Activated effector memory CD4-positive, alpha-beta T cell treated with anti-CD3 and anti-CD28 coated beads, Interleukin-2, amount 50 U/mL, for 16 hours (primary cell): ENCODE data around the gene GLG1.

ENCODE experiments used
- DNase-seq: peaks from one replicate; pipeline ENCODE4 v3.0.0-alpha.2; 2020

The GLG1 gene

DNA sequence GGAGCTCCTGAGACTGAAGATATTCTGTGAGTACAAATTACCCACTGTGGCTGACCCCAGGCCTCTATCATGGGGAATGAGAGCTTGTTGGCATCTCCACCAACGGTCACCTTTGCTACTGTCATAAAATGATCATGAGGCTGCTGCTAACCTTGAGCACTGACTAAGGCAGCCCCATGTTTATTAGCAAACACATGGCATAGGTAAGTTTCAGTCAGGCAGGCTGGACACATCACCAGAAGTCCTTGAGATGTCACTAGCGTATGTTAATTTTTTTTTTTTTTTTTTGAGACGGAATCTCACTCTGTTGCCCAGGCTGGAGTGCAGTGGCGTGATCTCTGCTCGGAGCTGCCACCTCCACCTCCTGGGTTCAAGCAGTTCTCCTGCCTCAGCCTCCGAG lies 1.5 kb upstream of the GLG1 start:
- DNase-seq = peak; percentile 58

DNA sequence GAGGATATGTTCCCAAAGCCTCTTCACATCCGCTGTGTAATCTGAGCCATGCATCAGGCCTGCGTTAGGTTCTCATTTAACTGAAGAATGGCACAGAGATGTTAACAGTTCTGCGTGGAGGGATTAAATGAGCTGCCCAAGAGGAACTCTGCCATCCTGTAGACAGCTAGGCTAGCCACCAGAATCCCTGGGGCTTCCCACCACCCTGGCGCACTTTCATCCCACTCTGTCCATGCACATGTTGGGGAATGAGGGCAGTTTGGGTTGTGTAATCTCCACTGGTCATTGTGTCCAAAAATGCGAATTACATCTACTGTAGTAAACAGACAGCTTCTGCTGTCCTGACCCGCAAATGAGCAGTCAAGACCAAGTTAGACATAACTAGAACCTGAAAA lies 1.0 kb upstream of the GLG1 start:
- DNase-seq = no peak

DNA sequence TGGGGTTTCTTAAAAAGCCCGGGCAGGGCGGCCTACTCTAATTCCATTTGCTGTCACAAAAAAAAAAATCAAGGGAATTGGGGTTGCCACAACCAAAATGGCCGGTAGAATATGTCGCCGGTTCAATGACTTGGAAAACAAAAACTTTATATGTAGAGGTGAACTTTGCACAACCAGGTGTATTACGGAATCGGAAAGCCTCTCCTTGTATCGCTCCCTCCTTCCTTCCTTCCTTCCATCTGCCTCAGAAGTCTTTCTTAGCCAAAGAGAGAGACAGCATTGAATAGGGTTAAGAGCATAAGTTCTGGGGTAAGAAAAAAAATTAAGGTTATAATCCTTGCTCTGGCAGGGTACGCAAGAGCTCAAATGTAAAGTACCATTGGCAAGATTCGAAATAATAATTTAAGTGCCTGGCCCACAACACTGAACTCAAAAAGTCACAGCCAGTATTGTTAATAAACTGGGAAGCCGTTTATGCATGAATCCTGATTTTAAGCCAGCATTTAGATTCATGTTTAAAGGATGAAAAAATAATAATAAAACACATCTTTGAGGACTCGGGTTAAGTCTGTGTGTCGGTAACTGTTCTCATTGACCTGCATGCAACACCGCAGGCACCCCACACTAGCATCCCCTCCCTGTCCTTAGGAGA lies 522 bp upstream of the GLG1 start:
- DNase-seq = peak; percentile 61

DNA sequence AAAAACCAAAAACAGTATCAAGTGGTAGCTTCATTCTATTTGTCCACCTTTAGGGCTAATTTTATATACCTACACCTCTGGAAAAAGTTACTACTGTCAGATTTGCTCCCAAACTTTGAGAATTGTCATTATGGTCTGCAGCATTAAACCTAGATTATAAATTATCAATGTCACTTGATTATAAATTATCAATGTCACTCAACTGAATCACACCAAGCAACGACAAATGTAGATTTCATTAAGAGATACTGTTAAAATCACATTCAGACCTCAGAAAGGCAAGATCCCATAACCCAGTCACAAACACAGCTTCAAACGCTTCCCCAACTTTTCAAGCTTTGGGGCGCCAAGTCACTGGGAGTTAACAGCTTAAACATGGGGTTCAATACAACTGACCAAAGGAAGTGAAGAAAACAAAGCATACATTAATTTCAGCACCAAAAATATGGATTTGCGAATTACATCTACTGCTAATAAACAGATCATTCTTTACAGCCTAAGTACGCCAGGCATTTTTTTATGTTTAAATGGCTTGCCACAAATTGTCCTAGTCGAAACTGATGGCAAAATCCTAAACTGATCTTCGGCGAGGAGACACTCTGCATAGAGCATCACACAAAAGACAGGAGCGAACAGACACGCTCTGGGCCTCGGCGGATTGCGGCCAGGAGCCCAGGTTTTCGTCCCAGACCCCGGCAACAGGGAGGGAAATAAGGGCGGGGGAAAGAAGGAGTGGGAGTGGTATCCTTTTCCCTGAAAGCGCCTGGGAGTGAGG lies 981 bp downstream of the GLG1 start:
- peak; percentile 63 for DNase-seq

DNA sequence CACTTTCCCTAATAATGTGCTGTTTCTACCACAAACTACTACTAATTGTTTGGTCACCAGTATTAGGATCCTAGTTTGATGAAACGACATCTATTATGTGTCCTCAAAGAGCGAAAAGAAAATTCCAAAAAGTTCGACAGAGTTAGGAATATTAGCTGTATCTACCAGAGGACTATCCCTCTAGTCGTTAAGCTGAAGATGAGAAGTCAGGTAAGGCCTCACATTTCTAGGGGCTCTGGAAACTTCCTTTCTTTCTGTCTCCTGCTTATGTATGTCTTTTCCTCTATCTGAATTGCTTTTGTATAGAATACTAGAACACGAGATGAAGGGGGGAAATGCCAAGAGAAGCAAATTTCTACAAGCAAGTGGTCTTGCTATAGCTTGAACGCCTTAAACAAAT lies 1.6 kb downstream of the GLG1 start:
- DNase-seq = no peak

DNA sequence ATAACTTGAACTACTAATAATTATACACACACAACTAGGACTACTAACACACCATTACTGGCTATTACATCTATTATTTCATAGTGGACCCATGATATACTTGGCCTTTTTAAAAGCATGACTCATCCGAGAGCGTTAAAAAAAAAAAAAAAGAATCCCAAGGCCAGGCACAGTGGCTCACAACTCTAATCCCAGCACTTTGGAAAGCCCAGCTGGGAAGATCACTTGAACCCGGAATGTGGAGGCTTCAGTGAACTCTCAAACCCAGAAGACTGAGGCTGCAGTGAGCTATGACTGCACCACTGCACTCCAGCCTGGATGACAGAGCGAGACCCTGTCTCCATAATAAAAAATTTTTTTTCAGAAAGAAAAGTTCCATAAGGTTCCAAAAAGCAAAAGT lies 3.1 kb downstream of the GLG1 start:
- peak; percentile 12 for DNase-seq

DNA sequence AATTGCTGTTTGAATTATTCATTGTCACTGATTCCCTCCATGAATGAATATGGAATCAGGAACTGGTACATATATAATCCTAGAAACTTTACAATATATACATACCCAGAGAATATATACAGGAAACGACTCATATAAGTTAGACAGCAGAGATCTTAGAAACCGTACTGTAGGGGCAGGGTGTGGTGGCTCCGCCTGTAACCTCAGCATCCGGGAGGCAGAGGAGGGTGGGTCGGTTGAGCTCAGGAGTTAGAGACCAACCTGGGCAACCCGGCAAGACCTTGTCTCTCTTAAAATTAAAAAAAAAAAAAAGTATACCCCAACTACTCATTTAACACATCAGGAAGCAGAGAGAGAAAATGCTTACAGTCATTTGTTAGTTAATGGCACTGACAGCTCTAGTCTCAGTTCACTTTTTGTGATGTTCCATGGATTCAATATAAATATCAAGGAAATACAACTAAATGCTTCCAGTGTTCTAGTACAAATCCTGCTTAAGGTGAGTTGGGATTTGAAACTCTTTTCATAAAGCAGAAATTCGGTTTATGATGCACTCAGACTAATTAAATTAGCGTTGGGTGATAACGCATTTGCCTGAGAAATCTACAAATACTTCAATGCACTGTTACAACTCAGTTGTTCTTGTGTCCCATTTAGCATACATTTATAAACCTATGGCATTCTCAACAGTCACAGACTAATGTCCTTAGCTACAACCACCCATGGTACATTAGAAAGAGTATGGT lies 5.6 kb downstream of the GLG1 start:
- peak; percentile 88 for DNase-seq

DNA sequence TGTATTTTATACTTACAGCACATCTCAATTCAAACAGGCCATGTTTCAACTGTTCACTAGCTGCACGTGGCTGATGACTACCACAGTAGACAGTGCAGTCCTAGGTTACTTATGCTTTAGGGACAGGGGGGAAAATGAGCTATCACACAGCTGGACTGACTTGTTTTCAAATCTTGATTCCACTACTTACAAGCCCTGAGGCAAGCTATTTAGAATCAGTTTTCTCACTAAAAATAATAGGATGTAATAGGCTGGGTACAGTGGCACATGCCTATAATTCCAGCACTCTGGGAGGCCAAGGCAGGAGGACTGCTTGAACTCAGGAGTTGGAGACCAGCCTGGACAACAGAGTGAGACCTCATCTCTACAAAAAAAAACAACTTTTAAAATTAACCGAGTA lies 10.3 kb downstream of the GLG1 start:
- peak; percentile 21 for DNase-seq

DNA sequence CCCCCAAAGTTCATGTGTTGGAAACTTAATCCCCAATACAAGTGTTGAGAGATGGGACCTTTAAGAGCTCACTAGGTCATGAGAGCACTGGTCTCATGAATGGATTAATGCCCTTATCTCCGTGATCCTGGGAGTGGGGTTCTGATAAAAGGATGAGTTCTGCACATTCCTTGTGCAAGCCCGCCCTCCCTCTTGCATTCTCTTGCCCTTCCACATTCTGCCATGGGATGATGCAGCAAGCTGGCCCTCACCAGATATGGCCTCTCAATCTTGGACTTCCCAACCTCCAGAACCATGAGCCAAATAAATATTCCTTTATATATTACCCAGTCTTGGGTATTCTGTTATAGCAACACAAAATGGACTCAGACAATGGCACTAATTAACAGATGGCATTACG lies 14.1 kb downstream of the GLG1 start:
- no peak for DNase-seq

DNA sequence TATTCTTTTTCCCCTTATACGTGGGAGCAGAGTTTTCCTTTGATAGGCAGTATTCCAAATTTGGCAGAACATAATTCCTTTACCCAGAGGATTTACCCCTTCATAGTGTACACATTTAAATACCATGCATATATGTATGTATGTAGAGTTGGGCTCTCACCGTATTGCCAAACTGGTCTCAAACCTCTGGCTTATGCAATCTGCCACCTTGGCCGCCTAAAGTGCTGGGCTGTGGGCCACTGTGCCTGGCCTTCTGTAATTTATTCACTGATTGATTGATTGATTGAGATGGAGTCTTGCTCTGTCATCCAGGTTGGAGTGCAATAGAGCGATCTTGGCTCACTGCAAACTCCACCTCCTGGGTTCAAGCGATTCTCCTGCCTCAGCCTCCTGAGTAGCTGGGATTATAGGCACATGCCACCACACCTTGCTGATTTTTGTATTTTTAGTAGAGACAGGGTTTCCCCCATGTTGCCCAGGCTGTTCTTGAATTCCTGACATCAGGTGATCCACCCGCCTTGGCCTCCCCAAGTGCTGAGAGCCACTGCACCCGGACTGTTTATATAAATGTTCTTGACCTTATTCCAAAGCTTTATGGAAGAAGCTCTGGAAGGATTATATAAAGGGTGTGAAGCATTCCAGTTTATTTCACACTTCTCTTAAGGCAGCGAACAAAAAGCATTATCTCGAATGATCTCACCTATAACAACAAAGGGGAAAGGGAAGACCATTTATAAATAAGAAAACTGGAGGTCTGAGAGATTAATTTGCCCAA lies 14.9 kb downstream of the GLG1 start:
- no peak for DNase-seq

DNA sequence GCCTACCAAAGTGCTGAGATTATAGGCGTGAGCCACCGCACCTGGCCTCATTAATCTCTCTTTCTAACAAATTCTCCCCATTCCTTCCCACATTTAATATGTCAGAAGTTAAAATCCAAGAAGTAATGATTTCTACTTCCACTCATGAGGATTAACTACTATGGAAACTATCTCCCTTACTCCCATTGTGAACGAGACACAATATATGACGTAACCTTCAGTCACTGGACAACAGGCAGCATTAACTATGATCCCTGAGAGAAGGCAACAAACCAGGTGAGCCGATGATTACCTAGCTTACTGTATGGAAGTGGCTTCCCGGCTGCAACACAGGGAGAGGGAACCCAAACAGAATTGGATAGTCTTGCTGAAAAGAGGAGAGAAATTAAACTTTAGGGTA lies 20.0 kb downstream of the GLG1 start:
- no peak for DNase-seq

DNA sequence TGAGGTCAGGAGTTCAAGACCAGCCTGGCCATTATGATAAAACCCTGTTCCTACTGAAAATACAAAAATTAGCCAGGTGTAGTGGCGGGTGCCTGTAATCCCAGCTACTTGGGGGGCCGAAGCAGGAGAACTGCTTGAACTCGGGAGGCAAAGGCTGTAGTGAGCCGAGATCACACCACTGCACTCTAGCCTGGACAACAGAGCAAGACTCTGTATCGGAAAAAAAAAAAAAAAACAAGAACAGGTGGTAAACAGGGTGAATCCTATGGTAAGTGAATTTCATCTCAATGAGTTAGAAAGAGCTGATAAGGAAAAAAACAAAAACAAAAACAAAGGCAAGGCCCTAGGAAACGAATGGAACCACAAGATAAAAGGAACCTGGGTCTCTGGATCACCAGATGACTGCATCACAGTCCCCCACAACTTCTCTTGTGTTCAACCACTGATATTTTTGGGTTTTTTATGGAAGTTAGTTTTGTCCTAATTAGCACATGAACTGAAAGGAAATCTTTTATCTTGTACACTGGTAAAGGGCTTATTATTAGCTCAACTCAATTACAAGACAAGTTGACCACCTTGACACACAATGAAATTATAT lies 21.0 kb downstream of the GLG1 start:
- no peak for DNase-seq

DNA sequence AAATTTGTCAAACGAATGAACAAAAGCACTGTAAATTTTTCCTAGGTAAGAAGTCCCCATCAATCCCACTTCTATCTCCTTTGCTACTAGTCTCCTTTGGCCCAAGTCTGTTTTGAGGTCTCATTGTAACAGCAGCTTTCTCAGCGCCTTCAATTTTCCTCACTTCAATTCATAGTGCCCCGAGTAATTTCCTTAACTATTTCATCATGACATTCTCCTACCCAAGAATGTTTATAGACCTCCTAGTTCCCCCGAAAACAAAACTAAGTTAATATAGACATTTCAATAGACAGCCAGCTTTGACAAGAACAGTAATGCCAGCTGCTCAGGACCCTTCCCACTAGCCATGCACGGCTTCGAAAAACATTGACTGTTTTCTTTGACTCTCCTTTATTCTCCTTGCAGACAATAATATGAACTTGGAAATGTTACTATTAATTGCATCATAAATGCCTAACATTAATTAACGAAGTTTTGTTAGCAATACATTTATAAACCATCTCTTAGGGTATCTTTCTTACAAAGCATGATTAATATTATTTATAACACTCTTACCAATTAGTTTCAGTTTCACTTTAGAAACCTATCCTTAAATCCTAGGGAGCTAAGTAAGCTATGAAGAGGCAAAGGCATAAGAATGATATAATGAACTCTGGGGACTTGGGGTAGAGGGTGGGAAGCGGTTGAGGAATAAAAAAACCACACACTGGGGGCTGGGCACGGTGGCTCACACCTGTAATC lies 22.8 kb downstream of the GLG1 start:
- DNase-seq = no peak

DNA sequence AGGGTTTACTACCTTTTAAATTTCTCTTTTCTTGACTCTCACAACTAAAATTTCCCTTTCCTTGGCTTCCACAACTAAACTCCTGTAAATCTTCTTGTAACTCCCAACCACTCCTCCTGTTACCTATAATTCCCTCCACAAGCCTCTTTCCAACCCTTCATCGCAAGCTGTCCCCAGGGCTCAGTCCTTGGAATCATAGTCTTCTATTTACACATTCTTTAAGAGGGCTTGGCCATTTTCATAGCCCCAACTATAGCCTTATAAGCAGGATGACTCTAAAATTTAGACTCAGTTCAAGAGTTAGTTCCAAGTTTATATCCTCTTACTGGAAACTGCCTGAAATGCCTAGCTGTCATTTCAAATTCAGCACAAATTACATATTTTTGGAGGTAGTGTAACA lies 23.9 kb downstream of the GLG1 start:
- DNase-seq = no peak

DNA sequence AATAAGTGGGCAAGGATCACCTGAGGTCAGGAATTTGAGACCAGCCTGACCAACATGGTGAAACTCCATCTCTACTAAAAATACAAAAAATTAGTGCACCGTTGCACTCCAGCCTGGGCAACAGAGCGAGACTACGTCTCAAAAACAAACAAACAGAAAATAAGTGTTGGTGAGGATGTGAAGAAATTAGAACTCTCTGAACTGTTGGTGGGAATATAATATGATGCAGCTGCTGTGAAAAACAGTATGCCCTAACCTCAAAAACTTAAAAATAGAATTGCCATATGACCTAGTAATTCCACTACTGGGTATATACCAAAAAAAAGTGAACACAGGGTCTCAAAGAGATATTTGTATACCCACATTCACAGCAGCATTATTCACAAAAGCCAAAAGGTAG lies 26.1 kb downstream of the GLG1 start:
- no peak for DNase-seq

DNA sequence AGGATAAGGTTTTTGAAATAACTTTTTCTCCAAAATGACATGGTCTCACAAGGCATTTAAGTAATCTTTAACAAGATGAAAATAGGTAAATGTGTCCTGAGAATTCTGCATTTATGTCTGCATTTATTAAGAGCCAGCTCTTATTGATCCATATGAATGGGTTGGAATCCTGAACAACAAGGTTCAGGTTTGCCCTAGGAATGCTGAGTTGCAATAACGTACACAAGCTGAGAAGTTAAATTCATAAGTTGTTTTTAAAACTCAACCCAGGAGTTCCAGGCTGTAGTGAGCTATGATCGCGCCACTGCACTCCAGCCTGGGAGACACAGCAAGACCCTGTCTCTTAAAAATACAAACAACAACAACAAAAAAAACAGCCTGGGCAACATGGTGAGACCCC lies 28.1 kb downstream of the GLG1 start:
- DNase-seq = no peak

DNA sequence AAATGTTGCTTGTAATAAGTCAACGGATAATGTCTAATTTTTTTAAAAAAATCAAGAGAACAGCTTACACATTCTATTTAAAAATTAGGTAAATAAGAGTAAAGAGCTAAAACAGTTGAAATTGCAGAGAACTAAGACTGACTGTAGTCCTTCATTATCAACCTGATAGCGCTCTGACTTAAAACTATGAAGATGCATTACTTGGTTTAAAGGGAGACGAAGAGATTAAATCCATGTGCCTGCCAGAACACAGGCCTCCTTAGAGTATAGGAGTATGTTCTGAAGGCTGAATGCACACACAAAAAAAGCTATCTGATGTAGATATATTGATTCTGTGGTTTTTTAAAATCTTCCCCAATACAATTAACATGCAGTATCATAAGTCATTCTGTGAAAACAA lies 28.5 kb downstream of the GLG1 start:
- DNase-seq = no peak

DNA sequence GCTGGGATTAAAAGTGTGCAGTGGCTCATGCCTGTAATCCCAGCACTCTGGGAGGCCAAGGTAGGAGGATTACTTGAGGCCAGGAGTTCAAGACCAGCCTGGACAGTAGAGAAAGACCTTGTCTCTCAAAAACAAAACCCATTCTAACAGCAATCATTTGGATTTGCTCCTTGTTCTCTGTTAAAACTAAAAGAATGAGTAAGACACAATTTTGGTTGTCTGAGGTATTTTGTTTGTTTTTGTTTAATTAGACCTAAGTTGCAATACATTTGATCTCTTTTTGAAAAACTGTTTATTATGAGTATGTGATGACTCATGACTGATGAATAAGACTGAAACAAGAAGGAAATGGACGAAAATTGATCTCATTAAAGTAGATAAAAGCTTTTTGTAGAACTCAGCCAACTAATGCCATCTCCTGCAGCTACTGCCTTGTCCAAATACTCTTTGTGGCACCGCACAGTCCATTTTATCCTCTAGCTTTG lies 29.0 kb downstream of the GLG1 start:
- DNase-seq = no peak

DNA sequence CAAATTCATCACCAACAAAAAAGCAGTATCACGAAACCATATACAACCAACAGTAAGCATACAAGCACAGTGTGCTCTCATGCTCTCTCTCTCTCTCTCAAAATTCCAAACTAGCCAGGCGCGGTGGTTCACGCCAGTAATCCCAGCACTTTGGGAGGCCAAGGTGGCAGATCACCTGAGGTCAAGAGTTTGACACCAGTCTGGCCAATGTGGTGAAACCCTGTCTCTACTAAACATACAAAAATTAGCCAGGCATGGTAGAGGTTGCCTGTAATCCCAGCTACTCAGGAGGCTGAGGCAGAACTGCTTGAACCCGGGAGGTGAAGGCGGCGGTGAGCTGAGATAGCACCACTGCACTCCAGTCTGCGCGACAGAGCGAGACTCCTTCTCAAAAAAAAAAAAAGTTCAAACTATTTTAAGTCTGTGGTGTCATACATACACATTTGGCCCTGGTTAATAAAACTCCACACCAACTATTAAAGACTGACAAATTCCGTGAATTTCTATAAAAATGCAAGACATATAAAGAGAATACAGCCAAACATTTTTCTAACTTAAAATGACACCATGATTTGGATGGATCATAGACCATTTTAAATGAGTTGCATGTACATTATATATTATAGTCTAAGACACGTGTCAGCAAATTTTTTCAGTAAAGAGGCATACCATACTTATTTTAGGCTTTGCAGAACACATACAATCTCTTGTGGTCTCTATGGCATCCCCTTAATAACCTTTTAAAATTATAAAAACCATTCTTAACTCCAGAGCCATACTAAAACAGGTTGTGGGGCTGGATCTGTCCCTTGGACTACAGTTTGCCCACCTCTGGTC lies 30.9 kb downstream of the GLG1 start:
- DNase-seq = no peak

DNA sequence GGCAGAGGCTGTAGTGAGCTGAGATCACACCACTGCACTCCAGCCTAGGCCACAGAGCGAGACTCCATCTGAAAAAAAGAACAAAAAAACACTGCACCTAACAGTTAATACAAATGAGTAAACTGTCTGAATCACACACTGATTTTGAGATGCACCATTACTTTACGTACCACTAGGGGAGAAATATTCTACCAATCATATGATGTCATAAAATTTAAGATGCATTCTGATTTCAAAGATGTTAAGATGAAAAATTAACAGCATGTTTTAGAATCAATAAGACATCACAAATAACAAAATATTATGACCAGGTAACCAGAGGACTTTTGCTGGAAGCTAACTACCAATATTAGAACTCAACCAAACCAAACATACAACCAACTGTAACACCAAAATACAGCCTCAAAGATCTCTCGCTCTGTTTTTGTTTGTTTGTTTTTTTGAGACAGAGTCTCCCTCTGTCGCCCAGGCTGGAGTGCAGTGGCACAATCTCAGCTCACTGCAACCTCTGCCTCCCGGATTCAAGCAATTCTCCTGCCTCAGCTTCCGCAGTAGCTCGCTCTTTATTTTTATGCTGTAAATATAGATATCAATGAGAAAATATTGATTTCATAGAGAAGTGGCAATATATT lies 31.6 kb downstream of the GLG1 start:
- DNase-seq = no peak

DNA sequence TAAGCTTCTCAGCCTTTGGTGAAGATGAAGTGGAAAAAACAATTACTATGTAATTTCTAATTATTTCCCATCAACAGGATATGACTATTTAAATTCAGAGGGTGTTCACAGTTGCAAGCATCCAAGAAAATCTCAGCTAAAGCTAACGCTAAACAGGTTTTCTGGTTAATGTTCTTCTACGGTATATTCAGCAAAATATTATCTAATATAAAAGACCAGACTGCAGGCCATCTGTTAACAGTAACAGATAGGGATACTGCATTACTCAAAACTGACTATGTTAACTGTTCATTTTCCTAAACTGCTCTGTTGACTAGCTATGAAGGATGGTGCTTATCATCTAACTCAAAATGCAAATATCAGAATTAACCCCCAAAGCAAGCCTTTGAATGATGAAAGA lies 32.8 kb downstream of the GLG1 start:
- DNase-seq = no peak
